Ishikawa (cell line): Measurements from ENCODE around the gene MOGAT1.
A peak's percentile ranks its signal among the peaks of the same experiment; 100 is the strongest.

Source experiments
- CEBPB ChIP-seq: IDR thresholded peaks from 2 replicates; pipeline ENCODE4 v1.6.1; 2012
- CREB1 ChIP-seq: IDR thresholded peaks from 2 replicates; pipeline ENCODE4 v1.6.1; 2012; ENCODE audit warnings: low read depth
- EGR1 ChIP-seq: IDR thresholded peaks from 2 replicates; pipeline ENCODE4 v1.6.1; 2012
- EP300 ChIP-seq: IDR thresholded peaks from 2 replicates; pipeline ENCODE4 v1.6.1; 2012; ENCODE audit warnings: borderline replicate concordance
- FOXM1 ChIP-seq: IDR thresholded peaks from 2 replicates; pipeline ENCODE4 v1.6.1; 2012; ENCODE audit warnings: low read depth, borderline replicate concordance
- NFIC ChIP-seq: IDR thresholded peaks from 2 replicates; pipeline ENCODE4 v1.6.1; 2012
- RAD21 ChIP-seq: IDR thresholded peaks from 2 replicates; pipeline ENCODE4 v1.6.1; 2012; ENCODE audit warnings: low read depth
- REST ChIP-seq: IDR thresholded peaks from 2 replicates; pipeline ENCODE4 v1.6.1; 2012; ENCODE audit warnings: low read depth, mild to moderate bottlenecking
- TAF1 ChIP-seq: IDR thresholded peaks from 2 replicates; pipeline ENCODE4 v1.6.1; 2012; ENCODE audit warnings: low read depth, mild to moderate bottlenecking
- TCF12 ChIP-seq: IDR thresholded peaks from 2 replicates; pipeline ENCODE4 v1.6.1; 2012; ENCODE audit warnings: low read depth
- TEAD4 ChIP-seq: IDR thresholded peaks from 2 replicates; pipeline ENCODE4 v1.6.1; 2012
- USF1 ChIP-seq: IDR thresholded peaks from 2 replicates; pipeline ENCODE4 v1.6.1; 2012
- YY1 ChIP-seq: IDR thresholded peaks from 2 replicates; pipeline ENCODE4 v1.6.1; 2012; ENCODE audit warnings: low read depth
- ZBTB7A ChIP-seq: IDR thresholded peaks from 2 replicates; pipeline ENCODE4 v1.6.1; 2012; ENCODE audit warnings: low read depth
- TF ChIP-seq, protein P1 (sequence below): IDR thresholded peaks from 2 replicates; pipeline ENCODE4 v1.6.1; 2012

Gene MOGAT1

DNA sequence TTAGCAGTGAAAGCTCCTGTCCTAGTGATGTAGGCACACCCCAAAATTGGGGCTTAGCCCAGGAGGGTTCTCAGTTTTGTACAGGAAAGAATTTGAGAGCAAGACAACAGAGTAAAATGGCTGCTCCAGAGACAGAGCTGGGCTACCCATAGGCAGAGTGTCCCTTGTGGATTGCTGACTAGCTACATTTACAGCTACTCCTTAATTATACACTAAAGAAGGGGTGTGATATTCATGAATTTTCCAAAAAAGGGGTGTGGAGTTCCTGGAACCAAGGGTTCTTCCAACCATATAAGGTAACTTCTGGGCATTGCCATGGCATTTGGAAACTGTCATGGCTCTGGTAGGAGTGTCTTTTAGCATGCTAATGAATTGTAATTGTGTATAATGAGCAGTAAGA lies 52.8 kb downstream of the MOGAT1 start:
- TF ChIP-seq CEBPB (no peak), FOXM1 (no peak), TAF1 (no peak), REST (no peak), CREB1 (no peak), USF1 (no peak), NFIC (no peak), RAD21 (no peak), TCF12 (no peak), YY1 (no peak), TEAD4 (no peak), ZBTB7A (no peak), EP300 (no peak), EGR1 (no peak)
- TF ChIP-seq, protein P1, sequence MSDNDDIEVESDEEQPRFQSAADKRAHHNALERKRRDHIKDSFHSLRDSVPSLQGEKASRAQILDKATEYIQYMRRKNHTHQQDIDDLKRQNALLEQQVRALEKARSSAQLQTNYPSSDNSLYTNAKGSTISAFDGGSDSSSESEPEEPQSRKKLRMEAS = no peak

- no peak for TF ChIP-seq CREB1
- TF ChIP-seq FOXM1 = no peak
- no peak for TF ChIP-seq RAD21
- no peak for TF ChIP-seq USF1
- TF ChIP-seq TAF1 = no peak
- TF ChIP-seq TCF12 = no peak
- no peak for TF ChIP-seq EP300
- no peak for TF ChIP-seq EGR1
- TF ChIP-seq, protein P1 = no peak
- TF ChIP-seq TEAD4 = no peak
Observed at GRCh38 chr2:222728621-222729020, 57.2 kb downstream of the MOGAT1 start.

- TF ChIP-seq RAD21 (no peak), EP300 (no peak), ZBTB7A (no peak), TCF12 (no peak), YY1 (no peak)
Observed at GRCh38 chr2:222730366-222730999, 59.0 kb downstream of the MOGAT1 start.

- TF ChIP-seq CEBPB (no peak), EP300 (no peak), RAD21 (no peak), NFIC (no peak), CREB1 (no peak), USF1 (no peak)
Observed at GRCh38 chr2:222731201-222731621, 59.8 kb downstream of the MOGAT1 start.

GRCh38 chr2:222732489-222733178 lies 61.2 kb downstream of the MOGAT1 start:
- peak; percentile 48 for TF ChIP-seq USF1
- no peak for TF ChIP-seq RAD21

DNA sequence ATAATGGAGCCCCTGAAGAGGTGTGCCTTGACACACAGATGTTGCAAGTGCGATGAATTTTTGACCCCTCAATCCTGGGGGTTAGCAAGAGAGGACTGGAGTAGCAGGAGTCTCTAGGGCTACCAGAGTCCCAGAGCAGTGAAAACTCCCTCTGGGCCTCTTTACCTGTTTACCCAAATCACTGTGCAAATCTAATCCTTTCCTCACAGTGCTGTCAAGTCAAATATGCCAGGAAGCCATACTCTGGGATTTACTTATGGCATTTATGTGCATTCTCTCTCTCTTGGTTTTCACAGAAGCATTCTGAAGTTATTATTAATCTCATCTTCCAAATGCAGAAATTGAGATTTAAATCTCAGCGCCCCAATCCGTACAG lies 62.0 kb downstream of the MOGAT1 start:
- no peak for TF ChIP-seq EGR1
- TF ChIP-seq RAD21 = no peak
- no peak for TF ChIP-seq ZBTB7A
- no peak for TF ChIP-seq YY1
- TF ChIP-seq, protein P1 = no peak
- no peak for TF ChIP-seq CREB1
- TF ChIP-seq TCF12 = no peak
- TF ChIP-seq NFIC = no peak
- TF ChIP-seq EP300 = no peak
- TF ChIP-seq CEBPB = no peak
- TF ChIP-seq TEAD4 = no peak
